GM21619 (cell line): ENCODE measurements around the gene PHLPP1.

Experiments used
- ATAC-seq: cut with Tn5 transposase; IDR thresholded peaks from one replicate; pipeline ENCODE4 v1.9.1; 2021; ENCODE audit not compliant: unreplicated experiment

Gene PHLPP1

GRCh38 chr18:62999392-62999791 lies 284.1 kb downstream of the PHLPP1 start:
- no peak for ATAC-seq

- ATAC-seq, result no peak
Observed at GRCh38 chr18:62999921-63000320, 284.6 kb downstream of the PHLPP1 start.

DNA sequence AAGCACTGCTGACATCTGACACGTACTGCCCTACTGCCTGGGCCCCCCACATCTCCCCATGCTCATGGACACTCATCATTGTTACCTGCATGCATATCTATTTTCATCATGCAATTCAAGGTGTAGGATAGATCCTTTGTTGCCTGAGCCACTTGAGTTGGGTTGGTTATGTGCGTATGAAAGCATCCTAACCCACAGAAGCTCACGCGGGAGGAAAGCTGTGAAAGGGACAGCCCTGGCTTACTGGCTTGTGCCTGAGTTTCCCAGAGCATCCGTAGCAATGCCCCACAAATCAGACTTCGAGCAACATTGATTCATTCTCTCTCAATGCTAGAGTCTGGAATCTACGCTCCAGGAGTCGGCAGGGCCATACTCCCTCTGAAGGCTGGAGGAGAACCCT lies 285.5 kb downstream of the PHLPP1 start:
- ATAC-seq, result no peak

DNA sequence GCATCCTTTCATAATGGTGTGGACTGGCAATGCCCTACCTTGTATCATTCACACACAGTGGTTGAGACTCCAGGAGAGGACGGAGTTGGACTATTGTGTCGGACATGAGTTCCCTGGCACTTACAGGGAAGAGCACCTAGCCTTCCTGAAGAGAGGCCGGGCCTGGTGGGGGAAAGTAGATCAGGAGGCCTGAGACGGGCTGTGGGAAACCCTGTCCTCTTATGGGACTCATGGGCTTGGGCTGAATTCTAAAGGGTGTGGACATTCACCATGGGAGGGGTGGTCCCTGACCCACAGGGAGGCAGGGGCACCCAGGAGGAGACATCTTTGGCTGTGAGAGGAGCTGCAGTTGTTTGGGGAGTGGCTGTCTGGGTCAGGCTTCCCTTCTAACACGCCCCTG lies 286.5 kb downstream of the PHLPP1 start:
- no peak for ATAC-seq

DNA sequence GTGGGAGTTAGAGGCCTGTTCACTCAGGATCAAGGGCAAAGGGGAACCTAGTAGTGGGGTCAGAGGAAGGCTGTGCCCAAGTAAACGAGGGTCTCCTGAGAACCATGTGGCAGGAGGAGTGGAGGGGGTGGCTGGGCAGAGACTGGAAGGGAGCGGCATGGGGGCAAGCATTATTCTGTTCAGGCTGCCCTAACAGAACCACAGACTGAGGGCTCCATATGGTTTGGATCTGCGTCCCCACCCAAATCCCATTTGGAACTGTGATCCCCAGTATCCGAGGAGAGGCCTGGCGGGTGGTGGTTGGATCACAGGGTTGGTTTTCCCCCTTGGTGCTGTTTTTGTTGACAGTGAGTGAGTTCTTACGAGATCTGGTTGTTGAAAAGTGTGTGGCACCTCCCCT lies 287.0 kb downstream of the PHLPP1 start:
- no peak for ATAC-seq

- ATAC-seq, result no peak
Observed at GRCh38 chr18:63002803-63003445, 287.6 kb downstream of the PHLPP1 start.

DNA sequence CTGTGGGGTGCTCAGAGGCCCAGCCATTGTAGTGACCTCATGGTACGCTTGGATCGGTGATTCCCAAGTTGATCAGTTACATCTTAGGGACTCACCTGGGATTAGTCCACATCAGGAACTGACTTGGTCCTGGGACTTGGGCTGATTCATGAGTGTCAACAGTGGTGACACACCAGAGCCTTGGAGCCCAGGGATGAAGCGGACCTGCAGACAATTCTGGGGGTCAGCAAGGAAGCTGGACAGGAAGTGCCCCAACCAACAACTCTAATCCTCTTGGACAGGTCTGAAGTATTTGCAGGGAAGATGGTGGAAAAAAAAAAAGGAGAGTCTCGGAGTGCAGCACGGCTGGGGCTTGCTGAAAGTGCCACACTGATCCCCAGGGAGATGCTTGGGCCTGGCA lies 288.6 kb downstream of the PHLPP1 start:
- no peak for ATAC-seq

DNA sequence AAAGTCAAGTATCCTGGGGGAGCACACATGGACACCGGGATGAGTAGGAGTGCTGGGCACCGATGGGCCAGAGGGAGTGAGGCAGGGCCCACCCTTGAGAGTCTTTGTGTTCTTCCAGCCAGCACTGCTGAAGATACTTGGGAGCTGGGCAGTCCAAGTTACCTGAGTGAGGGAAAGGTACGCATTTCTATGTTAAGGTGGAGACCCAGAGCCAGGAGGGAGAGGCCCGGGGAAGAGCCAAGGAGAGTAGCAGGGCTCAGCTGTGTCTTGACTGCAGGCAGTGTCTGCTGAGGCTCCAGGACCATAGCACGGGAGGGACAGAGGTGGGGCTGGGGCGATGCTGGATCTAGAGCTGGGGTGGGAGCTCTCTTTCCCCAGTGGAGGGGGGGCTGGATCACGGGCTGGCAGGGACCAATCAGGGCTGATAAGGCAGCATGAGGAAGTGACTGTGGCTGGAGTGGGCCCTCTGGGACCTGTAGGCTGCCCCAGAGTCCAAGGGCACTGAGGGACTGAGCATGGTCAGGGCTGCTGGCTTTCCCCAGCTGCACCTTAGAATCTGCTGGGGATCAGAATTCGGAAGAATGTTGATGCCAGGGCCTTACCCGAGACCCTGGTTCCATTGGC lies 289.2 kb downstream of the PHLPP1 start:
- ATAC-seq, result no peak

DNA sequence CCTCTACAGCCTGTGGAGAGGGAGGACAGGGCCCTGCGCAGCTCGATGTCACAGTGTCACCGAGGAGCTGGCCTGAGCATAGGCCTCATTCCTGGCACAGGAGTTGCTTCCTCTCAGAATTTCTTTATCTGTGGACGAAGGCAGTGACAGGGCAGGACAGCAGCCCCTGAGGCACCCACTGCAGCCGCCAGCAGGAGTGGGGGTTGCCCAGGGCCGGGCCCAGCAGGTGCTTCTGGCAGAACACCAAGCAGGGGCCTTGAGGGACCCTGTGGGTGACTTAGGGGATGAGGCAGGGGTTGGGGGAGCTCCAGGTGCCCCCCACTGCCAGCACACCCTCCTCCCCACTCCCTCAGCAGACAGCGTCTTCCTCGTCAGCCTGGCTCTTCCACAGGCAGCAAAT lies 290.0 kb downstream of the PHLPP1 start:
- no peak for ATAC-seq

DNA sequence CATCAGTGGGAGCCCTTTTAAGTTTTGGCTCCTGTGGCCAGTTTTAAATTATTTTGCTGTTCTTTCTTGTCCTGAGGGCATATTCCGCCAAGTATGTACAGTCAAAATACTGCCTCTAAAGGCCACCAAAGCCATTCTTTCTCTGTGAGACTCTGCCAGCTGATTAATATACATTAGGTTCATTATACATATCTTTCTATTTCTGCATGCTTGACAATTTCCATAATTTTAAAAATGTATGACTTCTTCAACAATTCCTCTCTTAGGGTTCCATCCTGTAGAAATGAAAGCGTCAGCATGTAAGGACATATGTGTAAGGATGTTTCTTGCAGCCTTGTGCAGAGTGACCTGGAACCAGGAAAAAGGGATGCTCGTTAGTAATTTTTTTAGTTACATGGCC lies 291.9 kb downstream of the PHLPP1 start:
- ATAC-seq, result no peak

GRCh38 chr18:63016270-63016669 lies 300.9 kb downstream of the PHLPP1 start:
- peak; percentile 73 for ATAC-seq

GRCh38 chr18:63017076-63017475 lies 301.7 kb downstream of the PHLPP1 start:
- ATAC-seq, result no peak

DNA sequence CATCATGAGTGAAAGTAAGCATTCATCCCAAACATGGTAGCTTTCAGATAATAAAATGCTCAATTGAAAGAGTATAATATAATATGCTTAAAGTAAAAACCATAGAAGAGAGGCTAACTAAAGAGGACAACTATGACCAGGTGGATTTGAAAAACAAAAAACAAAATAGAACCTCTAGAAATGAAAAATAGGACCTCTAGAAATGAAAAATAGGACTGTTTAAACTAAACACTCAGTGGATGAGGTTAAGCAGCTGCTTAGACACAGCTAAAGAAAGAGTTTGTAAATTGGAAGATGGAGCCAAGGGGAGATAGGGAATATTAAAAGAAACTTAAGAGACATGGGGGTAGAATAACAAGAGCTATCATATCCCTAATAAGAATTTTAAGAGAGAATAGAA lies 302.6 kb downstream of the PHLPP1 start:
- ATAC-seq, result no peak

- no peak for ATAC-seq
Observed at GRCh38 chr18:63022429-63023022, 307.2 kb downstream of the PHLPP1 start.

DNA sequence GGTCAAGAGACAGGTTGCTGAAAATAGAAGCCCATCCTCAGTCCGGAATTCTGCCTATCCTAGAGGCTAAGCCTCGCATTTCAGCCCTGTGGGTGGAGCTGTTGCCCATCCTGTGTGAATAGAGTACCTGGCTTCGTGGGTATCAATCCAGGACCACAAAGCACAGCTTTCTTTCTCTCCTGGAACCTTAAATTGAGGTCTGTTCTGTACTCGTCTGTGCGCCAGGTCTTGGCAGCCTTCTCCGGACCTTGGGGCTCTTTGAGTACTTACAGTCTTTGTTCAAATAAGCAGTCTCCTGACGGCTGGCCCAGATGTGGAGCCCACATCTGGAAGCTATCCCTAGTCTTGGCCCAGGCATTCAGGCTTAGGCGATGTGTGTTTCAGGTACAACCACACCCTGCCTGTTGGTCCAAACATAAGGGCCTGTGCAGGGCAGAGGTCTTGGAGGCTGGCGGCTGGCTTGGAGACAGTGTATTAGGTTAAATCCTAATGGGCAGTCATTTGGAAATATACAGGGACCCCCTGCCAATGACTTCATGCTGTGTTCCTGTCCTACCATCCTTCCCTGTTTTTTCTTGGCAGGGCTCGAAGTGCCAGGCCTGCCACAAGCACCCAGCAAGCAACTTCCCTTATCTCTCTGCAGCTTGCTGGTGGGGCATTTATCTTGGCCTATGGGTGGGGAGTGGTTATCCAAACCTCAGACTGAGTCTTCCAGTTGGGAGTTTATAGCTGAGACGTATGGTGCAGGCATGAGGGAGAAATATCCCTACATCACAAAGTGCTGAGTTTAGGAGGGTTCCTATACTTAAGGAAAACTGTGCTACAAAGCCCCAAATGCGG lies 310.1 kb downstream of the PHLPP1 start:
- ATAC-seq, result no peak

- ATAC-seq, result no peak
Observed at GRCh38 chr18:63028380-63028779, 313.0 kb downstream of the PHLPP1 start.
